Testis (tissue), 2 donors: ENCODE data around the gene SCARF1.

Experiments used
- CTCF ChIP-seq, 3 experiments: fragments of 450-650 bp in 2 of 3; fragments of 200-600 bp in 1 of 3; sonication (generic) in 1 of 3; IDR thresholded peaks; one replicate each; pipeline ENCODE4 v1.5.1; 2016 to 2019; ENCODE audit warnings: antibody characterized with exemption in 3 of 3, mild to moderate bottlenecking in 2 of 3, moderate library complexity in 1 of 3
- POLR2A ChIP-seq: fragments of 450-650 bp; IDR thresholded peaks from one replicate; pipeline ENCODE4 v1.6.1; 2017; ENCODE audit warnings: antibody characterized with exemption, mild to moderate bottlenecking, moderate library complexity

GRCh38 chr17:1605681-1606351 is 39.7 kb downstream of the SCARF1 start:
- no peak for TF ChIP-seq CTCF (IDR thresholded peaks at IDR 0.05)
- TF ChIP-seq POLR2A = no peak
